Activated effector memory CD4-positive, alpha-beta T cell treated with anti-CD3 and anti-CD28 coated beads, Interleukin-2, amount 50 U/mL, for 16 hours (primary cell): ENCODE data around the gene TBL1X.
"Not testable (repeated sequence)": the region's sequence is repeated elsewhere in the genome, so short reads cannot be mapped to it uniquely, and the experiment has no call there.

ENCODE experiments used
- DNase-seq: peaks from one replicate; pipeline ENCODE4 v3.0.0-alpha.2; 2020

TBL1X gene

DNA sequence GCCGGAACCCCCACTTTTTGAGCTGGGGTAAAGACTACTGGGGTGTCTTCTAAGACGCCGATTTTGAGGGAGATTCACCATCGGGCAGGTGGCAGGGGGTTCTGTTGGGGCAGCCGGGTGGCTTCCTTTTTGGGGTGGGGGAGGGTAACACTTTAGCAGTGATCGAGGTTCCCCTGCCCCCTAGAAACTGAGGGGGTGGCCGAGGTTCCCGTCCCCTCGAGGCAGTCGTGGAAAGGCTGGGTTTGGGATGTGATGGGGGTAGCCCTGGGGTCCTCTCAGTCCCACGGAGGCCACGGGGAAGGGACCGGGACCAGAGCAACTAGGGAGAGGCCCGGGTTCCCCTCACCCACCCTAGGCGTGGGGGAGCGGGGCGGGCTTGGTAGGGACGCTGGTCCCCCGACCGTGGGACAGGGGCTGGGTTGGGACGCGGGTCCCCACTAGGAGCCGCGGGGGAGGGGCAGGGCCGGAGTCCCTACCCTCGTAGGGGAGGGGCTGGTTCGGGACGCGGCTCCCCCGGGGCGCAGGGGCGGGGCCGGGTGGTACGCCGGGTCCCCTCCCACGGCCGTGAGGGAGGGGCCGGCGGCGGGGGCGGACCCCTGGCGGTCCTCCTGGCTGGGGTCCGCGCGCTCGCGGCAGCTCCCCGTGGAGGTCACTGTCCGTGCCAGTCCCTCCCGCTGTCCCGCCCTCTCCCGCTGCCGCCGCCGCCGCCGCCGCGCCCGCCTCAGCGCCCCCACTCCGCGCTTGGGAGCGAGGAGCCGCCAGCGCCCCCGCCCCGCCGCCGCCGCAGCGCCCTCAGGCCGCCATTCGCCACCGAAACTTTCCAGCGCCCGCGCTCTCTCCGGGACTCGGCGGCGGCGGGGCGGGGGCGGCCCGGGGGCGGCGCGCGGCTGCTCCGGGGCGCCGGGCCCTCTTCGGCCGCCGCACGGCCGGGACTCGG is at the start of gene TBL1X:
Gene TBL1X (plus strand): TSS at position 624 of the 937 bp plus-strand sequence. CDS start 188,529 bp downstream, outside the sequence.
- peak; percentile 85 for DNase-seq

DNA sequence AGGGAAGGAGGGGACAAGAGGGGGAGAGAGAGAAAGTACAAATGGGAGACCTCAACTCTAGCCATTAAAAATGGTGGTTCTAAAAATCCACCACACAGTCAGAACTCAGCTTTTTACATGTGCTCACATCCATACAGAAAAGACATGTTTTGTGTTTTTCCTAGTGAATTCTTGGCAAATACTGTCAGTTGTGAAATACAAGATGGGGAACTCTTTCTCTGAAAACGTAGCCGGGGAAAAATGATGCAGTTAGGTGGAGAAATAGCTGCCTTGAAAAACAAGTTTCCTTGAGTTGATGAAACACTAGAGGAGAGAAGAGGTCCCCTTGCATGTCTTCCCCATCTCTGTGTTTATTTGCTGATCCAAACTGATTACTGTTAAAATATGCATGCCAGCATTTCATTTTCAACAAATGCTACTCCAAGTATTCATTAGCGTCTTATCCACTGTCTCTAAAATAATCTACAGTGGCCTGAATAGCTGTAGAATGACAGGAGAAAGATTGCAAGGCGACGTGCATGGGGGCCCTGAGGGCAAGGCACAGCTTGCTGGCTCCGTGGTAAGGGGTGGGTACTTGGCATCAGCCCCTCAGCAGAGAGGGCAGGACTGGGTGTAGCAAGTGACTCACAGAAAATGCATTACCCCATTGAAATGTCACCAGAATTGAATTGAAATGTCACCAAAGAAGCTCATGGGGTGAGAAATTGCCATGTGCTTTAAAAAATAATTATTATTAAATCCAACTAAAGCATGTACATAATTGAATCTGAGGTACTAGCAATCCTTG is 48.1 kb upstream of the TBL1X start:
- DNase-seq = no peak

- DNase-seq = no peak
These were observed 46.6 kb upstream of the TBL1X start for GRCh38 chrX:9418262-9418661.

DNA sequence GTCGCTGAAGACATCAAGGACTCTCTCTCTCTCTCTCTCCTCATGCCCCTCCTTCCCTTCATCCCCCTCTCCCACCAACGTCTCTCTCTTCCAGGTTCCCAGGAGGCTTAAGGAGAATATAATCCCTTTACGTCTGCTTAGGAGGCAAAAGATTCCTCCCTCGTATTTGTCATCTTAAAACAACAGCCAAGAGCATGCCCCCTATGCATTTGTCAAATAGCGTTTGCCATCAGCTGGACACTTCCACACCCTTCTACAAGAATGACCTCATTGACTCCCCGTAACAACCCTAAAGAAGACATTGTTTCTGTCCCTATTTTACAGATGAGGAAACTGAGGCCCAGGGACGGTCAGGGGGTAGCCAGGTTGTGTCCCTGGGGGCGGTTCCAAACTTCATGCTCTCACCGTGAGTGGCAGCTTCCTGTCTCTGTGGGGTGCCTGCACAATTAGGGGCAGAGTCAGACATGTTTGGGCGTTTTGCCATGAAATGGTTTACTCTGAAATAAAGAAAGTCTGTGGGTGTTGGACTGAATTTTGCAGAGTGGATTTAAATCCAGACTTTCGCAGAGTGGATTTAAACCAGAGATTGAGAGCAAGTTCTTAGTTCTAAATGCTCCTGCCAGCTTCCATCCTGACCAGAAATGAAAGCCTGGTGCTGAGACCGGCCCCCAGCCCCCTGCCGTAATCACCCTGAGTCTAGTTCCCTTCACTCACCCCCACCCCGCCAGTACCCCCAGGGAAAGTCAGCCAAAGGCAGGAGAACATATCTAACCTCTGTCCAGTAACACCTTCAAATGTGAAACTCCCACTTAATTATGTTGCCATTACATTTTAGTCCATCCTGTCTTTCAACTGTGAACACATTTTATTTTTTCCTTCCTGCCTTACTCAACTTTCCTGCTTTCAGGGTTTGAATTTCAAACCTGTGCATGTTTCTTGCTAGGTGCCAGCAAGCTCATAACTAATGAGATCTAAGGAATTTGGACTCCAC is 44.3 kb upstream of the TBL1X start:
- no peak for DNase-seq

GRCh38 chrX:9429767-9430166 is 35.1 kb upstream of the TBL1X start:
- no peak for DNase-seq

DNA sequence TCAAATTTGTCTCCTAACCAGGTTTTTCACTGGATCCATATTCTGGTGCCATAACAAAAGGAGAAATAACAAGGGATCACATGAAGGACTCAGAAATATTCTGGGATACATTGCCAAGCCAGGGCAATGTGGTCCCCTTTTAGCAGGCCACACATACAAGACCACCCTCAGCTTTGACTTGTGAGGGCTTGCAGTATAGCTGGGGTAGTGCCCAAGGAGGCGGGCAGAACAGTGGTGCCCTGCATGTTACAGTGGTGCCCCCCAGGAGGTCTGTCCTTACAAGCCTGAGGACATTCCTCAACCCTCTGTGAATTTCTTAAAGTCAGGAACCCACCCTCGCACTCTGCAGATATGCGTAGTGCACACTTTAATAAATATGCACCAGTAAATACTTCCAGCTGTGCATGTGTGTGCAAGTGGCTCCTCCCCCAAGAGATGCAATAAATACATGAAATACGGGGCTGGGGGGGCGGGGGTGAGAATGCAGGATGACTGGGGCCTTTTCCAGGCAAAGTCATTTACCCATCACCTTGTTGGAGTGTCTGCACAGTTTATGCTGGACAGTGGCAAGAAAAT is 34.4 kb upstream of the TBL1X start:
- DNase-seq = no peak

- DNase-seq = no peak
These were observed 33.6 kb upstream of the TBL1X start for GRCh38 chrX:9431281-9431680.

DNA sequence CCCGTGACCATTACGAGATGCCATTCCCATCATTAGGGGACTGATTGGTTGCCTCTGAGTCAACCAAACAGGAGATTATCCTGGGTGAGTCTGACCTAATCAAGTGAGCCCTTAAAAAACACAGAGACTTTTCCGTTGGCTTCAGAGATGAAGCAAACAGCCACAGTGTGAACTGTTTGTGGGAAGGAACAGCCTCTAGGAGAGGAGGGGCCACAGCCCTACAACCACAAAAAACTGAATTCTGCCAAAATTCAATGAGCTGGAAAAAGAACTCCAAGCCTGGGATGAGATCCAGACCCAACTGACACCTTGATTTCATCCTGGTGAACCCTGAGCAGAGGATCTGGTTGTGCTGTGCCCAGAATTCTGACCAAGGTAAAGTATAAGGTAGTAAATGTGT is 31.3 kb upstream of the TBL1X start:
- DNase-seq = no peak

DNA sequence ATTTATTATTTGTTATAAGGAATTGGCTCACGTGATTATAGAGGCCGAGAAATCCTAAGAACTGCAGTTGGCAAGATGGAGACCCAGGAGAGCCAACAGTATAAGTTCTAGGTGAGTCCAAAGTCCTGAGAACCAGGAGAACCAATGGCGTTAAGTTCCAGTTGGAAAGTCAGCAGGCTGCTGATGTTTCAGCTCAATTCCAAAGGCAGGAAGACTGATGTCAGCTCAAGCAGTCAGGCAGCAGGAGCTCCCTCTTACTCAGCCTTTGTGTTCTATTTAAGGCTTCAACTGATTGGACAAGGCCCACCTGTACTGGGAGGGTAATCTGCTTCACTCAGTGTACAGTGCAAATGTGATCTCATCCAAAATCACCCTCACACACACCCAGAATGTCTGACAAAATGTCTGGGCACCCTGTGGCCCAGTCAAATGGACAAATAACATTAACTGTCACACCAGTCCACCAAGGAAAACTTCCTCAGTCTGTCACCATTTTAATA is 30.8 kb upstream of the TBL1X start:
- no peak for DNase-seq

DNA sequence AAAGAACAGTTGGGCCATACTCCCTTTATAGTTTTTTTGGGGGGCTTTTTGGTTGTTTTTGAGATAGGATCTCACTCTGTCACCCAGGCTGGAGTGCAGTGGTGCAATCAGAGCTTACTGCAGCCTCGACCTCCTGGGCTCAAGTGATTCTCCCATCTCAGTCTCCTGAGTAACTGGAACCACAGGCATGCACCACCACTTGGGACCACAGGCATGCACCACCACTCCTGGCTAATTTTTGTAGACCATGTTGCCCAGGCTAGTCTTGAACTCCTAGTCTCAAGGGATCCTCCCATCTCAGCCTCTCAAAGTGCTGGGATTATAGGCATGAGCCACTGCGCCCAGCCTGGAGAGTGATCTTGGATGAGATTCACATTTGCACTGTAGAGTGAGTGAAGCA is 29.8 kb upstream of the TBL1X start:
- DNase-seq = not testable (repeated sequence)

GRCh38 chrX:9436812-9437211 is 28.0 kb upstream of the TBL1X start:
- DNase-seq = no peak

DNA sequence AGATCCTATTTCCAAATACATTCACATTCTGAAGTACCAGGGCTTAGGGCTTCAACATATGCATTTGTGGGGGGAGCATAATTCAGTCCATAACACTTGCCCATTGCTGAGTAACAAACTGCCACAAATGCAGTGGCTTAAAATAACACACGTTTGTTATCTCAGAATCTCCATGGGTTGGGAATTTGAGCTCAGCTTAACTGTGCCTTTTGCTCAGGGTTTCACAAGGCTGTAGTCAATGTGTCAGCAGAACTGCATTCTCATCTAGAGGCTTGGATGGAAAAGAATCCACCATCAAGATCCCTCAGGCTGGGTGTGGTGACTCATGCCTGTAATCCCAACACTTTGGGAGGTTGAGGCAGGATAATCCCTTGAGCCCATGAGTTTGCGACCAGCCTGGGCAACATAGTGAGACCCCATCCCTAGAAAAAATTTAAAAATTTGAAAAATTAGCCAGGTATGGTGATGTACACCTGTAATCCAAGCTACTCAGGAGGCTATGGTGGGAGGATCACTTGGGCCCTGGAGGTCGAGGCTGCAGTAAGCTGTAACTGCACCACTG is 25.8 kb upstream of the TBL1X start:
- DNase-seq = no peak

GRCh38 chrX:9440116-9440844 is 24.6 kb upstream of the TBL1X start:
- DNase-seq = no peak

GRCh38 chrX:9442056-9442455 is 22.8 kb upstream of the TBL1X start:
- no peak for DNase-seq

DNA sequence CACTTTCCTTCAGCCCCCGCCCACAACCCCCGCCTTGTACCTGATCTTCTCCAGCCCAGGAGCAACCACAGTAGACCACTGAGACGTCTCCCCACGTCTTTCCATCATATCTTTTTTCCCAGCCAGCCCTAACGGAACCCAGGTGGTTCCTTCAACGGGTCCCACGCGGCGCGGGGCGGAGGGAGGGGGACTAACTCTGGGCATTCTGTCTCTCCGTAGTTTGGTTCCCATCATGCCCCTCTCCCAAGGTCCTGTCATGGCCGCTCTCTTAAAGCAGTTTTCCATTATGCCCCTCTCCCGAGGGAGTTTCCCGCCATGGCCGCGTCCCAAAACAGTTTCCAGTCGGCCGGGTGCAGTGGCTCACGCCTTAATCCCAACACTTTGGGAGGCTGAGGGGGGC is 21.5 kb upstream of the TBL1X start:
- no peak for DNase-seq

GRCh38 chrX:9447906-9448305 is 17.0 kb upstream of the TBL1X start:
- no peak for DNase-seq

DNA sequence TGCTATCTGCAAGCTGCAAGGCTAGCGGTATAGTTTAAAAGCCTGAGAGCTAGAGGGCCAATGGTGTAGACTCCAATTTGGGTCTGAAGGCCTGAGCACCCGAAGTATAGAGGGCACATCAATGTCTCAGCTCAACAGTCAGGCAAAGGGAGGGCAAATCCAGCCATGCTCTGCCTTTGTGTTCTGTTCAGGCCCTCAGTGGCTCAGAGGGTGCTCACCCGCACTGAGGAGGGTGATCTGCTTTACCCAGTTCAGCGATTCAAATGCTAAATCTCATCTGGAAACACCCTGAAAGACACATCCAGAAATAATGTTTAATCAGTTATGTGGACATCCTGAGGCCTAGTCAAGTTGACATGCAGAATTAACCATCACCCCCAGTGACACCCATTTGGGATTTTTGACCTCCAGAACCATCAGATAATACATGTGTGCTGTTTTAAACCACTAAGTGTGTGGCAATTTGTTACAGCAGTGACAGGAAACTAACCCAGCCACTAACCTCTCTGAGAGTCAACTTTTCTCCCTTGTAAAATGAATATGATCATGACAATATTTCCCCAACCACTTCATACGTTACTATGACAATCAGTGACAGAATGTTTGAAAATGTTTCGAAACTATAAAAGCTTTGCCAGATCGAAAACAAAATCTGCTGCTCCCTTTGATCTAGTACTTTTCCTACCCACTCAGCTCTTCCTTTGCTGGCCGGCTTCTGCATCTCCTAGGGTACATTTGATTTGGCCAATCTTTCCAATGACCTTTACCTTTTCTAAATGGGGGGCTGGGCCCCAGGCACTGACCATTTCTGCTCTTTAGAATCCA is 8.4 kb upstream of the TBL1X start:
- peak; percentile 64 for DNase-seq

GRCh38 chrX:9458034-9458433 is 6.8 kb upstream of the TBL1X start:
- not testable (repeated sequence) for DNase-seq

DNA sequence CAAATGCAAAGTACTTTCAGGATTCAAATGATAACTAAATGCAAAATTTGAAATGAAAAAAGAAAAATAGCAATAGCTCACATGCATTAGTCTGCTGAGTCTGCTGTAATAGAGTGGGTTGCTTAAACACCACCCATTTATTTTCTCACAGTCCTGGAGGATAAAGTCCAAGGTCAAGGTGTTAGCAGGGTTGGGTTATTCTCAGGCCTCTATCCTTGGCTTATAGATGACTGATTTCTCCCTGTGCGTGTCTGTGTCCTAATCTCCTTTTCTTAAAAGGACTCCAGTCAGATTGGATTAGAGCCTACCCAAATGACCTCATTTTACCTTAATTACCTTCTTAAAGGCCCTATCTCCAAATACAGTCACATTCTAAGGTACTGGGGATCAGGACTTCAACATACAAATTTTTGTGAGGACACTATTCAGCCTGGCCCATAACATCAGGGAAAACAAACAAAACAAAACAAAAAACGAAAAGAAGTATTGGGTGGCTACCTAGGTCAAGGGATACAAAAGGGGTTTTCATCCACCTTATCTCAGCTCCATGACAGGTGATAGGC is 6.3 kb upstream of the TBL1X start:
- DNase-seq = no peak
